Gastrocnemius medialis (tissue), 4 donors: ENCODE results near the gene RFXAP.

ENCODE experiments used
- CTCF ChIP-seq, 5 experiments: fragments of 450-650 bp in 3 of 5; fragments of 200-600 bp in 2 of 5; sonication (generic) in 2 of 5; IDR thresholded peaks in 4 of 5; conservative IDR thresholded peaks in 1 of 5; 1 replicate in 4 of 5; 2 replicates in 1 of 5; pipeline ENCODE4 v1.5.1; 2016 to 2019; ENCODE audit warnings: antibody characterized with exemption in 5 of 5, mild to moderate bottlenecking in 3 of 5, moderate library complexity in 3 of 5
- POLR2A ChIP-seq, 2 donors: fragments of 450-650 bp; IDR thresholded peaks; one replicate each; pipeline ENCODE4 v1.6.1; 2017; ENCODE audit warnings: antibody characterized with exemption in 2 of 2, mild to moderate bottlenecking in 2 of 2, moderate library complexity in 2 of 2

- TF ChIP-seq CTCF (IDR thresholded peaks at IDR 0.05 in 4 of 5, conservative IDR thresholded peaks at IDR 0.05 in 1 of 5) (no peak), POLR2A (IDR thresholded peaks at IDR 0.05) (no peak)
Observed at GRCh38 chr13:36831291-36831690, 12.3 kb downstream of the RFXAP start.
